OCI-LY7 (cell line): ENCODE measurements around the gene S100A7A.

ENCODE experiments used
- EZH2phosphoT487 ChIP-seq: fragments of 200-600 bp; sonication (generic); IDR thresholded peaks from 2 replicates; pipeline ENCODE4 v1.6.1; 2018; ENCODE audit warnings: low read depth, borderline replicate concordance, mild to moderate bottlenecking, mixed run types, antibody characterized with exemption, low read length, moderate library complexity, mixed read lengths
- TF ChIP-seq, protein P1 (sequence below): fragments of 200-600 bp; sonication (generic); conservative IDR thresholded peaks from 2 replicates; pipeline ENCODE4 v1.5.1; 2014; ENCODE audit warnings: mild to moderate bottlenecking, antibody characterized with exemption, low read length, moderate library complexity, mixed read lengths

DNA sequence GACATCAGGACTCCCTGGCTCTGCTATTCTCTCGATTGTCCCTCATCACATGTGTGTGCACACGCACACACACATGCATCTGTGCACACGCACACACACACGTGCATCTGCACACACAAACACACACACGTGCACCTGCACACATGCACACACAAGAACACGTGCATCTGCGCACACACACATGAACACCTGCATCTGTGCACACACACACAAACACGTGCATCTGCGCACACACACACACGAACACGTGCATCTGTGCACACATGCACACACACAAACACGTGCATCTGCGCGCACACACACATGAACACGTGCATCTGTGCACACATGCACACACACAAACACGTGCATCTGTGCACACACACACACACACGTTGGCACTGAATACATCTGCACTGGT is 14.7 kb downstream of the S100A7A start:
- TF ChIP-seq, protein P1, sequence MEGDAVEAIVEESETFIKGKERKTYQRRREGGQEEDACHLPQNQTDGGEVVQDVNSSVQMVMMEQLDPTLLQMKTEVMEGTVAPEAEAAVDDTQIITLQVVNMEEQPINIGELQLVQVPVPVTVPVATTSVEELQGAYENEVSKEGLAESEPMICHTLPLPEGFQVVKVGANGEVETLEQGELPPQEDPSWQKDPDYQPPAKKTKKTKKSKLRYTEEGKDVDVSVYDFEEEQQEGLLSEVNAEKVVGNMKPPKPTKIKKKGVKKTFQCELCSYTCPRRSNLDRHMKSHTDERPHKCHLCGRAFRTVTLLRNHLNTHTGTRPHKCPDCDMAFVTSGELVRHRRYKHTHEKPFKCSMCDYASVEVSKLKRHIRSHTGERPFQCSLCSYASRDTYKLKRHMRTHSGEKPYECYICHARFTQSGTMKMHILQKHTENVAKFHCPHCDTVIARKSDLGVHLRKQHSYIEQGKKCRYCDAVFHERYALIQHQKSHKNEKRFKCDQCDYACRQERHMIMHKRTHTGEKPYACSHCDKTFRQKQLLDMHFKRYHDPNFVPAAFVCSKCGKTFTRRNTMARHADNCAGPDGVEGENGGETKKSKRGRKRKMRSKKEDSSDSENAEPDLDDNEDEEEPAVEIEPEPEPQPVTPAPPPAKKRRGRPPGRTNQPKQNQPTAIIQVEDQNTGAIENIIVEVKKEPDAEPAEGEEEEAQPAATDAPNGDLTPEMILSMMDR, result no peak
- no peak for TF ChIP-seq EZH2phosphoT487
